ENCODE results near the gene ZNF619.

ZNF619 gene

DNA sequence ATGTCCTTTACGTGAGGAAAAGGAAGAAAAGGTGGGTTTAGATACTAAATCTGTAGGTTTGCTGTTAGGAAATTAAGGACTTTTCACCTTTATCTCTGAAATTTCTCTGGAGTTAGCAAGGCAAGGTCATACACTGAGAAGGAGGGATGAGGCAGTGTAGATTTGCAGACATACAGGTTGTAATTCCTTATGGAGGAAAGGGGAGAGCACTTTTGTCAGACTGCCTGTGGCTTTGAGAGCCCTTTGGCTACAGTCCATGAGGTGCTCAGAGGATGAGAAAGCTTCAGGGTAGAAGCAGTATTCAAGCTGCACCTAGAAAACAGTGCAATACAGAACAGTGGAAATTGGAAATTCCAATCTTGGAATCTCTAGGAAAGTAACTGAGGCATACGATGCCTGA lies 11.5 kb upstream of the ZNF619 start:
- Histone ChIP-seq H3F3A (ENCODE audit: insufficient read depth) (peaks cover 42% of the 10 kb centered on the region), H3K27ac (ENCODE audit: low read depth, low read length) (no peak overlapping the region), H3K36me3 (ENCODE audit: low read length) (peaks cover 40% of the 10 kb centered on the region)

DNA sequence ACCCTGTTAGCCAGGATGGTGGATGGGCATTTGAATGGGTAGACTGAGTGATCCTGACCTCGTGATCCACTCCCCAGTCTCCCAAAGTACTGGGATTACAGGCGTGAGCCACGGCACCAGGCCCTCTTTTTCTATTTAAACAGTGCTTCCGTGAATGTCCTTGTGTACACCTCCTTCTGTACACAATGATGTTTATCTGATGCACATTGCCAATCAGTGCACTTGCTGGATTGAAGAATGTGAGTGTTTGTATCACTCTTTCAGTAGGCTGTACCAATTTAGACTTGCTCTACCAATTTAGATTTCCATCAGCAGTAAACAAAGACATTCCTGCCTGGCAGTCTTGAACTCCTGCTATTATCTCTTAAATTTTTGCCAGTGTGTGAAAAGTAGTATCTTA lies 8.9 kb upstream of the ZNF619 start:
- Histone ChIP-seq H3K9me3 (ENCODE audit: insufficient read depth, low read length) (no peaks in the 10 kb centered on the region), H3K9me2 (replicated peaks; ENCODE audit: insufficient read depth, low read length) (no peaks in the 10 kb centered on the region)
- TF ChIP-seq EZH2phosphoT487 (conservative IDR thresholded peaks at IDR 0.05; ENCODE audit: low read length) (no peak), CTCF (IDR thresholded peaks at IDR 0.05; ENCODE audit: insufficient read depth, low read length, poor library complexity, severe bottlenecking) (no peak)

More for the DNA sequence above, 11.5 kb upstream of the ZNF619 start:
- no peaks in the 10 kb centered on the region for H3K9me2 ChIP-seq (replicated peaks; ENCODE audit: insufficient read depth, low read length)
- peaks cover 5% of the 10 kb centered on the region; the same call in 1 of the 2 replicates for H3K79me2 ChIP-seq (ENCODE audit: insufficient read depth, low read length)
- H2AFZ ChIP-seq (ENCODE audit: low read depth, low read length, severe bottlenecking): no peak overlapping the region
- no peaks in the 10 kb centered on the region for H3K27me3 ChIP-seq (ENCODE audit: low read length)
- H3K9me3 ChIP-seq (ENCODE audit: insufficient read depth, low read length): no peaks in the 10 kb centered on the region
- TF ChIP-seq CTCF (IDR thresholded peaks at IDR 0.05; ENCODE audit: insufficient read depth, low read length, poor library complexity, severe bottlenecking): no peak
- H3K4me3 ChIP-seq (ENCODE audit: insufficient read depth, low read length, poor library complexity, severe bottlenecking): no peak overlapping the region
- peaks cover 10% of the 10 kb centered on the region; the same call in 1 of the 2 replicates for H4K20me1 ChIP-seq (ENCODE audit: low read depth, low read length)
- H3K9ac ChIP-seq (ENCODE audit: low read length): no peak overlapping the region
- no peak overlapping the region for H3K4me2 ChIP-seq (ENCODE audit: low read depth, low read length, poor library complexity, severe bottlenecking)

DNA sequence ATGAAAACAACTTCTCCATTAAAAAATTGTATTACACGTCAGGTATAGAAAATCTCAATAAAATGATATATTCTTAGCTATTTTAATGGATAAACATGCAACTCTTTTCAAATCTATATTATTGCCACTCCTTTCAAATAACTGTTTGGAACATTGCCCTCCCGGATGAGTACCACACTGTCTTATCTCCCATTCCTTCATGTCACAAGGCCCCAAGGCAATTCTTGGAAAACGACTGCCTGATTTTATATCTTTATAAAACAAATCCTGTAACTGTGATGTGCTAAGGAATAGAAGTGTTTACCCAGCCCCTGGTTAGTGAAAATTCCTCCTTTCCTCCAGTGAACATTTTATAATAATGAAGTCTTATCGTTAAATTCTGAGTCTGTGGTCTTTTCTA lies 6.2 kb upstream of the ZNF619 start:
- Histone ChIP-seq H3K9me2 (replicated peaks; ENCODE audit: insufficient read depth, low read length) (no peaks in the 10 kb centered on the region), H4K20me1 (ENCODE audit: low read depth, low read length) (no peaks in the 10 kb centered on the region), H3K4me3 (ENCODE audit: insufficient read depth, low read length, poor library complexity, severe bottlenecking) (no peak overlapping the region), H2AFZ (ENCODE audit: low read depth, low read length, severe bottlenecking) (no peak overlapping the region), H3F3A (ENCODE audit: insufficient read depth) (peaks cover 27% of the 10 kb centered on the region), H3K27me3 (ENCODE audit: low read length) (no peaks in the 10 kb centered on the region), H3K9me3 (ENCODE audit: insufficient read depth, low read length) (no peaks in the 10 kb centered on the region), H3K9ac (ENCODE audit: low read length) (no peak overlapping the region), H3K27ac (ENCODE audit: low read depth, low read length) (no peak overlapping the region), H3K79me2 (ENCODE audit: insufficient read depth, low read length) (no peaks in the 10 kb centered on the region), H3K4me2 (ENCODE audit: low read depth, low read length, poor library complexity, severe bottlenecking) (no peak overlapping the region), H3K36me3 (ENCODE audit: low read length) (peaks cover 13% of the 10 kb centered on the region)
- TF ChIP-seq CTCF (IDR thresholded peaks at IDR 0.05; ENCODE audit: insufficient read depth, low read length, poor library complexity, severe bottlenecking) (no peak), EZH2phosphoT487 (conservative IDR thresholded peaks at IDR 0.05; ENCODE audit: low read length) (no peak)

More for the DNA sequence above, 8.9 kb upstream of the ZNF619 start:
- no peak overlapping the region for H3K4me2 ChIP-seq (ENCODE audit: low read depth, low read length, poor library complexity, severe bottlenecking)
- H4K20me1 ChIP-seq (ENCODE audit: low read depth, low read length): peaks cover 6% of the 10 kb centered on the region; the same call in 1 of the 2 replicates
- peaks cover 45% of the 10 kb centered on the region for H3F3A ChIP-seq (ENCODE audit: insufficient read depth)
- H2AFZ ChIP-seq (ENCODE audit: low read depth, low read length, severe bottlenecking): no peak overlapping the region
- no peak overlapping the region for H3K27ac ChIP-seq (ENCODE audit: low read depth, low read length)
- H3K9ac ChIP-seq (ENCODE audit: low read length): no peak overlapping the region
- H3K79me2 ChIP-seq (ENCODE audit: insufficient read depth, low read length): 0 out of 2 replicates have a peak, but pooled peaks cover 5% of the 10 kb centered on the region
- no peaks in the 10 kb centered on the region for H3K27me3 ChIP-seq (ENCODE audit: low read length)
- no peak overlapping the region for H3K4me3 ChIP-seq (ENCODE audit: insufficient read depth, low read length, poor library complexity, severe bottlenecking)
- H3K36me3 ChIP-seq (ENCODE audit: low read length): peaks cover 28% of the 10 kb centered on the region

All from SU-DHL-6 (cell line).